GM19467 (cell line): ENCODE results near the gene C19orf85.
"Not testable (repeated sequence)": the region's sequence is repeated elsewhere in the genome, so short reads cannot be mapped to it uniquely, and the experiment has no call there.

Experiments
- ATAC-seq: cut with Tn5 transposase; IDR thresholded peaks from one replicate; pipeline ENCODE4 v1.9.1; 2021; ENCODE audit warnings: mild to moderate bottlenecking, moderate library complexity; ENCODE audit not compliant: unreplicated experiment

The C19orf85 gene

DNA sequence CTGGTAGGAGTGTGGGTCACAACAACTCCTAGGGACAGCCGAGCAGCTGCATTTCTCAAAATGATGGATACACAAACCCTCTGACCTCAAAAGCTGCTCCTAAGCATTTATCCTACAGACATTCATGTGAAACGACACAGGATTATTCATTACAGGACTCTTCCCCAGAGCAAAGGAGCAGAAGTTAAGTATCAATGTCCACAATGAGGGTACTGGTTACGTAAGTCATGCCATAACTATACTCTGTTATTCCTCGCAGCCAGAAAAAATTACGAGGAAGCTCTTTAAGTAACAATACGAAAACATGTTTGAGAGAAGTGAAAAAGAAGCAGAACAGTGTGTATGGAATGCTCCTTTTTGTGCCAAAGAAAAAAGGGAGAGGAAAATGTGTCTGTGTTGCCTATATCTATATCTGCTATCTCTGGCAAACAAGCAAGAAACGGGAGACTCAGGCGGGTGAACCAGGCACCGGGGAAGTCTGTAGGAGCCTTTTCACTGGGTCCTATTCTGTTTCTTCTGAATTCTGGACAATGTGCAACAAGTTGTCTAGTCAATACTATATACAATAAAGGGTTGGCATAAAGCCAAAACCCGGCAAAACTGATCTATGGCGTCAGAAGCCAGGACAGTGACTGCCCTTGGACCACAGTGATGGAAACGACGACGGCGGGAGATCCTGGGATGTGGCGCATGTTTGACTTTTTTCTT, 4.4 kb downstream of the C19orf85 start:
- no peak for ATAC-seq

DNA sequence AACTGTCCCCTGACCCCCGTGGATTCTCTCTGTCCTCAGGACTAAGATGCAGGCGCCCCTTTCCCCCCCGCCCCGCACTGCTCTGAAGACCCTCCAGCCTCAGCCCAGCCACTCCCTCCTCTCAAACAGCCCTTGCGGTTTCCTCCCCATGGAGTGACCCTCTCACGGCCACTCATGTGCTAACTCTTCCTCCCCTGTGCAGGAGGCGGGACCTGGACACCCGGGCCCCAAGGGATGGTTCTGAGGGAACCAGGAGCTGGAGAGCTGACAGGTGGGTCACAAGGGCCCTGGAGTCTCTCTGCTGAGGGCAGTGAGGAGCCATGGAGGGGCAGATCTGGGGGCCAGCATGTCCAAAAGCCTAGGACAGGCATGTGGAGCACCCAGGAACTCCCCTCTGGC, 5.0 kb downstream of the C19orf85 start:
- ATAC-seq, result no peak

- no peak for ATAC-seq
Observed at GRCh38 chr19:55457683-55458457, 6.7 kb downstream of the C19orf85 start.

DNA sequence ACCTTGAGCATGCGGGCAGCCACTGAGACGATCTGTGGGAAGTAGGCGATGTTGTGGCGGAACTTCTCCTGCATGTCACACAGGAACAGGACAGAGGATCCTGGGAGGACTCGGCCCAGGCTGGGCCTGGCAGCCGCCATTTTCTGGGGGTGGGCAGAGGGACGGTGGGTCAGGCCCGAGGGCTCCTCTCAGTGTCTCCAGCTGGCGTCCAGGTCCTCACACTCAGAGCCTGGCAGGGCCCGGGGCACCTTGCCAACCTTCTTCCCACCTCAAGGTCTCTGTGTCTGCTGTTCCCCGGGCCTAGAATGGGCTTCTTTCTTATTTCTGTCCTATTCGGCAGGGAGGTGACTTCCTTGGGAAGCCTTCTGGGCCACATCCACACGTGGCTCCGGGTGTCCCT, 8.2 kb downstream of the C19orf85 start:
- no peak for ATAC-seq

DNA sequence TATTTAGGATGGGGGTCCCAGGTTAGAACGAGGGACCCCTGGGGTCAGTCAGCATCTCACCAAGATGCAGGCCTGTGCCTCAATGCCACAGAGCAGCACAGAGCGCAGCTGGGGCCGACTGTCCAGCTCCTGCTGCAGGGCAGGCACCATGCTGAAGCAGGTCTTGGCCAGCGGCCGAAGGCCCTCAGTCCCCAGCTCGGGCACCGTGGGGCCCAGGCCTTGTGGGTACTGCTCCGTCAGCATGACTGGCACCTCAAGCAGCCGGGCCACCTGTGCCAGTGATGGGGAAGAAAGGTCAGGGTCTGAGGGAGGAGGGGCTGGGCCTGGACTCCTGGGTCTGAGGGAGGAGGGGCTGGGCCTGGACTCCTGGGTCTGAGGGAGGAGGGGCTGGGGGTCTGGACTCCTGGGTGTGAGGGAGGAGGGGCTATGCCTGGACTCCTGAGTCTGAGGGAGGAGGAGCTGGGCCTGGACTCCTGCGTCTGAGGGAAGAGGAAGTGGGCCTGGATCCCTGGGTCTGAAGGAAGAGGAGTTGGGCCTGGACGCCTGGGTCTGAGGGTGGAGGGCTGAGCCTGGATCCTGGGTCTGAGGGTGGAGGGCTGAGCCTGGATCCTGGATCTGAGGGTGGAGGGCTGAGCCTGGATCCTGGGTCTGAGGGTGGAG, 8.8 kb downstream of the C19orf85 start:
- no peak for ATAC-seq

DNA sequence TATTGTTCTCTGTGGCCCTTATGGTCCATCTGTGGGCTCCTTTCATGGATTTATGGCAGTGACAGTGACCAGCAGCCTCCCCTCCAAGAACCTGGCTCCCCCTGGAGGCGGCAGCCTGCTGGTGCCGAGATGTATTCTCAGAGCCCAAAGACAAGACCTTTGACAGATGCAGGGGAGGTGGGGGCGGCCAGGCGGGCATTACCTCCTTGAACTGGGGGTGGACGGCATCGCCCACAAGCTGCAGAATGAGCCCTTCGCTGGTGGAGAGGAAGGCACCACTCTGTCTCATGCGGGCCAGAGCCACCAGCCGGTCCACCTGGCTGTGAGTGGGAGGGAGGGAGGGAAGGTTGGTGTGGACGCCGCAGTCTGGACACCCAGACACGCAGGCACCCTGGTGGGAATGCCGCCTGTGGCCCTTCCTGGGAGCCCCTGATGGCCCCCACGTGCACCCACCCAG, 9.7 kb downstream of the C19orf85 start:
- ATAC-seq, result no peak

DNA sequence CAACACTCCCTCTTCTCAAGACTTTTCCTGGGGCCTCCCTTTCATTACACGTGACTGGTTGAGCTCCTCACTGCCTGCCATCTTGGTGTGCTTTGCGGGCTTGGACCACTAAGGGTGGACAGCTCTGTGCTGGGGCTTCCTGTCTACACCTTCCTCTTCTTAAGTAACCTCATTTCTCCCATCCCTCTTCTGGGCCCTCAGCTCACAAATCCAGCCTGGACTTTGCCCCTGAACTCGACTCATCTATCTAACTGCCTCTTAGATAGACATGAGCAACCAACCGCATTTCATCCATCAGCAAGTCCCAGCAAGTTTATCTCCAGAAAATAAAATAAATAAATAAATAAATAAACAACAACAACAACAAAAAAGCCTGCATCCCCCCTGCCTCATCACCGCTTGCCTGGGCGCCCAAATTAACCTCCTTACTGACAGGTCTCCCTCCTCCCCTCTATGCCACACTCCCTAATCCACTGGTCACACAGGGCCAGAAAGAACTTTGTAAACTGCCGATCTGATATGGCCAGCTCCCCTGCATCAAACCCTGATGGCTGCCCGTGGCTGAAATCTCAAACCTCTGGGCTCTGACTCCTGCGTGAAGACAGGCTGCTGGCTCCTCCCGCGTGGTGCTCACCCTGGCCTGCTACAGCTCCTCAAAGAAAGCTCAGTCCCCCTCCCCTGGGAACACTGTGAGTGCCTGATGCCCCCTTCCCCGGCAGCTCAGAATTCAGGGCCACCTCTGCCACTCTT, 10.9 kb downstream of the C19orf85 start:
- ATAC-seq, result no peak

DNA sequence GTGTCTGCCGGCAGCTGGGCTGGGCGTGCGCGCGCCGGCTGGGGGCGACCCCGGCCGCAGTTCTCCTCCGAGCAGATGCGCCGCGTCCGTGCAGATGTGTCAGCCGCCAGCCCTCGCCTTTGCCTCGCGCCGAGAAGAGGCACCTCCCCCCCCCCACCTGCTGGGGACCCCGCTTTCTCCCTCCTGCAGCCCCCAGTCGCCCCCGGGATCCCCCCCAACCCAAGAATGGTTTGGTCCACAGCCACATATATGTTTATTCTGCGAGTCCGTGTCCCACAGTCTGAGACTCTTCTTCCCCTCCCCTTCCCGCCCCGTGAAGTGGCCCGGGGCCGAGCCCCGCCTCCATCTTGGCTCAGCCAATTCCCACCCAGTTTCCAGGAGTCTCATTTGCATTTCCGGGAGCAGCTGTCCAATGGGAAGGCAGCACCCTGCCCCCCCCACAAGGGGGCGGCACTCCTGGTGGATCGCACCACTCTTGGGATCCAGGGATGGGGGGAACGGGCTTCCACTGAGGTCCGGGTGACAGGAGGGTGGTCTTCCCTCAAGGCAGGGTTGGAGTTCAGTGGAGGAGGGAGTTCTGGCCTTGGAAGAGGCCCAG, 11.7 kb downstream of the C19orf85 start:
- no peak for ATAC-seq

DNA sequence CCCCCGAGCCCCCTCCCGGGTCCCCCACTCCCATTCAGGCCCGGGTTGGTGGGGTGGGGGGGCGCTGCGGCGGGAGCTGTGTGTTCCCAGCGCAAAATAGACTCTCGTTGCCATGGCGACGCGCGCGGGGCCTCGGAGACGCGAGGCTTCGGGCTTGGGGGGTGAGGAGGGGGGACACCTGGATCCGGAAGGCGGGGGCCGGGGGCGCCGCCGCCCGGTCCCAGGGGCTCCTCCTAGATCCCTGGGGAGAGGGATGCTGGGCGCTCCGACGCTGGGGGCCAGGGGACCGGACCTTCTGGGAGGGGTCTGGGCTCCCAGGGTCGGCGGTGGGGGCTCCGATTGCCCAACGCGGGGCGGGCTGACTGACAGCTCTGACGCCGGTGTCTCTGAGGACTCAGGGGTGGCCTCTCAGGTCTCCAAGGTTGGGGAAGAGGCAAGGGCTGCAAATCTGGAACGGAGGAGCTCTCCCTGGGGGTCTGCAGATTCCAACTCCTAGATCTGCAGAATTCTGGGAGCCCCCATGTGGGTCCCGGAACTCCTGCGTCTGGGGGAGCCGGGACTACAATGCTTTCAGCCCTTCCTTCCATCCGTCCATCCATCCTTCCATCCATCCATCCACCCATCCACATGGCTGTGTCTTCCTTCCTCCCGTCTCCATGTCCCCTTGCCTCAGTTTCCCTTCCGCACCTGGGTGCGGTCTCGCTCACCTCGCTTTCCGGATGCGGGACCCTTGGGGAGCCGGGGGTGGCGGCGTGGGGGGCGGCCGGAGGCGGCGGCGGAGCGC, 12.4 kb downstream of the C19orf85 start:
- no peak for ATAC-seq

DNA sequence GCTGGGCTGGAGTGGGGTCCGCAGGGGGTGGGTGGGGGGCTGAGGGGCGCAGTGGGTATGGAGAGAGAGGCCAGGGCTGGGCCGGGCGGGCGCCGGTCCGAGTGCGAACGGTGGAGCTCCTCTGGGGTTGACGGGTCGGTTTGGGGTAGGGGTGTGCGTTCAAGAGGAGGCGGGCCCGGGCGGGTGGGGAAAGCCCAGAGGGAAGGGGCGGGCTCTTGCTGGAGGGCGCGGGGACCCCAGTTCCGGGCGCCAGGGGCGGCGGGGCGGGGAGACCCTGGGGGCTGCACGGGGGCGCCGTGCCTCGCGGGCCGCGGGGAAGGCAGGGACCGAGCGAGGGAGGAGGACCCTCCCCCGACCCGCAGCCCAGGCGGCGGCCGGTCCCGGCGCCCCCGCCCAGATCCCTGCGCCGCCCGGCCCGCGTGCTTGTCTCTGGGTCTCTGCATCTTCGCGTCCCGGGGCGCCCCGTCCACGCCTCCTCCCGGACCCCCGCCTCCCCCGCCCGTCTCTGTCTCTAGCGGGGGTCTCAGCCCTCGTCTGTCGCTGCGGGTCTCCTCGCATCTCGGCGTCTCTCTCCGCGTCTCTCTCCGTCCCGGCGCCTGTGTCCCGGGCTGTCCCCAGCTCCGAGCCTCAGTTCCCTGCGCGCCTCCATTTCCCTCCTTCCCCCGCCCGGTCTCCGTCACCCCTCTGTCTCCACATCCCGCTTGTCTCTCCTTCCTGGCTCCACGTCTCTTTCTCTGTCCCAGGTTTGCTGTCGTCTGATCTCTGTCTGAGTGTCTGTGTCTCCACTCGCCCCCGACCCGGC, 13.2 kb downstream of the C19orf85 start:
- ATAC-seq, result no peak

- no peak for ATAC-seq
Observed at GRCh38 chr19:55449469-55449868, 15.1 kb downstream of the C19orf85 start.

- ATAC-seq, result not testable (repeated sequence)
Observed at GRCh38 chr19:55448175-55448490, 16.4 kb downstream of the C19orf85 start.

DNA sequence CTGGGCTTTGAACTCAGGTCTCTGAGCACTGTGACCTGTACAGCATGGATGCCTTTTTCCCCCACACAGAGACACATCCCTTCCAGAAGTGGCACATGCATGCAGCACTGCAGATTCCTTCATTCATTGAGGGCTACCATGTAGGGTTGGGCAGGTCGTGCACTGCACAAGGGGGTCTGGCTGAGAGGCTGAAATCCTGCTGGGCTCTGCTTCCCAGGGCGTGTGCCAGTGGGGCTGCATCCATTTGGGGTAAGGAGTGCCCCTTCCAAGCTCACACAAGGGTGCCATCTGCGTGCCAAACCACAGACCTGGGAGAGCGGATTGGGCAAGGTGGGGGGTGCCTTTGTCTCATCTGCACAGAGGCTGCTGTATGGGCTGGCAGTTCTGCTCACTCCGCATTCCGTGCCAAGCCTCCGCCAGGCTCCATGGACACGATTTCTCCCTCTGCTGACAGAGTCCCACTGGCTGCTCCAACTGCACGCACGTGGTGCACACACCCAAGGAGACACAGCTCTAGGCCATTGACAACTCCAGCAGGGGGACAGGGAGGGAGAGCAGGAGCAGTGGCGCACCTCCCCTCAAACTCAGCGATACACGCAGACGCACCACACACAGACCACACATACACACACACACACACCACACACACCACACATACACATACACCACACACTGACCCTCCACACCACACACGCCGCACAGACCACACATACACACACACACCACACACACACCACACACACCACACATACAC, 17.0 kb downstream of the C19orf85 start:
- no peak for ATAC-seq

DNA sequence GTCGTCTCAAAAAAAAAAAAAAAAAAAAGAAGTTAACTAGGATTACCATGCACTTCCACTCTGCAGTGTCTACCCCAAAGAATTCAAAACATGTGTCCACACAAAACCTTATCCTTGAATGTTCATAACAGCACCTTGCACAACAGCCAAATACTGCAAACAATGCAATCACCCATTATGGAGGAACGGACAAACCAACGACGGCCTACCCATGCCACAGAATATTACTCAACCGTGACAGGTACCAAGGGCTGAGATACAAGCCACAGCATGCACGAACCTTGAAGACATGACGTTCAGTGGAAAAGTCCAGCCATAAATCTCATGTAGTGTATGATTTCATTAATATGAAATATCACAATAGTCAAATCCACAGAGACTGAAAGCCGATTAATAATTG, 18.5 kb downstream of the C19orf85 start:
- ATAC-seq, result no peak

DNA sequence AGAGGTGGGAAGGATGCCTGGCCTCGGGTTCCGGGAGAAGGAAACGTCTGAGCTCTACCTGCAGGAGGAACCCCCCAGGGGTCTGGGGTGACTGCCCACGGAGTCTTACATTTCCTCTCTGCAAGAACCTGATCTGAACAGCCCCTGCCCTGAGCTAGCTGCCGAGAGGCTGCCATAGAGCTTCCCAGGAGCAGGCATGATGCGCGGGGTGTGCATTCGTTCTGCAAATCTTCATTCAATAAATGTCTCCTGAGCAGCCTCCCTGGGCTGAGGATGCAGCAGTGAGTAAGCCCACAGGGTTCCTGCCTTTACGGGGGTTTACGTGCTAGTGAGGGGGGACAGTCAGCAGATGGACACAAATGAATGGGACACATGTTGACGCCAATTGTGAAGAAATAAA, 19.9 kb downstream of the C19orf85 start:
- no peak for ATAC-seq

DNA sequence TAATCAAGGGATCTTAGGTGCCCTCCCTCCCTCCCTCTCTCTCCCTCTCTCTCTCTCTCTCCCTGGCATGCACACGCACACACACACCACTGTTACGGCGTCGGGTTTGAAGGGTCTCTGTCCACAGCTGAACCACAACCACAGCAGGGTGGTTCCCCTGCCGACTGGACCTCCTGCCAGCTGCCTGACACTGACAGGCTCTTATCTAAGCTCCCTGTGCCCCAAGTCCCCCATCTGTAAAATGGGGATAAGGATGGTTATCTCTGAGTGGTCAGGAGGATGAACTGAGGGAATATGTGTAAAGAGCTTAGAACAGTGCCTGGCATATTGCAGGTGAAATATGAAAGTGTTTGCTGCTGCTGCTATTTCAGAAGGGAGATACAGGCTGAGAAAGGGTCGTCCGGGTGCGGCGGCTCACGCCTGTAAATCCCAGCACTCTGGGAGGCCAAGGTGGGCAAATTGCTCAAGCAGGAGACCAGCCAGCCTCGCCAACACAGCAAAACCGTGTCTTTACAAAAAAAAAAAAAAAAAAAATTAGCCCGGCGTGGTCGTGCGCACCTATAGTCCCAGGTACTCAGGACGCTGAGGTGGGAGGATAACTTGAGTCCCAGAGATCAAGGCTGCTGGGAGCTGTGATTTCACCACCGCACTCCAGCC, 20.6 kb downstream of the C19orf85 start:
- ATAC-seq, result no peak

- no peak for ATAC-seq
Observed at GRCh38 chr19:55443045-55443823, 21.3 kb downstream of the C19orf85 start, which contains the start of gene SHISA7. TSS of gene SHISA7 (minus strand) at chr19:55443300. CDS start at chr19:55442863, 437 bp downstream.
